ENCODE results near the gene CYP4F8. TPM values are rescaled to one million over a fixed set of nuclear protein-coding genes. Genes with fewer than 3 reads are reported as not detected.

CYP4F8 gene
- total RNA-seq, 2 experiments from 2014 or later: not detected

DNA sequence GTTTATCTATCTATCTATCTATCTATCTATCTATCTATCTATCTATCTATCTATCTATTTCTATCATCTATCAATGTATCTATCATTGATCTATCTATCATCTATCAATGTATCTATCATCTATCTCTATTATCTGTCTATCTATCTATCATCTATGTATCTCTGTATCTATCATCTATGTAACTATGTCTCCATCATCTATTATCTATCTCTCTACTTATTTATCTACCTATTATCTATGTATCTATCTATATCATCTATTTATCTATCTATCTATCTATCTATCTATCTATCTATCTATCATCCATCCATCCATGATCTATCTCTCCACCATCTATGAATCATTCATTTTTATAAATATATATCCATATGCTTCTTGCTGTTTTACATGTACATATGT is 41.4 kb downstream of the CYP4F8 start:
- H3K4me1 Mint-ChIP-seq (ENCODE audit: low read depth): no peaks in the 10 kb centered on the region
- no peaks in the 10 kb centered on the region for H3K9me3 Mint-ChIP-seq
- DNase-seq (no peak), ATAC-seq (ENCODE audit: poor library complexity) (no peak)
- POLR2A ChIA-PET: no interaction called here
- no peak overlapping the region for H3K27ac Mint-ChIP-seq
- Histone ChIP-seq H3K27me3 (ENCODE audit: control insufficient read depth in 1 of 2, insufficient read depth in 2 of 2, low read length in 2 of 2) (peaks cover 12 to 23% of the 10 kb centered on the region in 2 experiments), H3K4me1 (ENCODE audit: insufficient read depth, low read length) (no peaks in the 10 kb centered on the region), H3K9me3 (ENCODE audit: control insufficient read depth in 1 of 2, insufficient read depth in 1 of 2, low read length in 2 of 2) (peaks cover 0 to 15% of the 10 kb centered on the region in 2 experiments), H3K4me3 (ENCODE audit: low read length) (no peak overlapping the region), H3K27ac (ENCODE audit: low read depth in 1 of 2, low read length in 2 of 2) (no peak overlapping the region), H3K36me3 (ENCODE audit: insufficient read depth, low read length) (no peaks in the 10 kb centered on the region)
- H3K36me3 Mint-ChIP-seq (ENCODE audit: low read depth): no peaks in the 10 kb centered on the region
- intact Hi-C loops (cut with DNase I, micrococcal nuclease): no loop called here
- H3K4me3 Mint-ChIP-seq: no peak overlapping the region
- TF ChIP-seq, protein P1, sequence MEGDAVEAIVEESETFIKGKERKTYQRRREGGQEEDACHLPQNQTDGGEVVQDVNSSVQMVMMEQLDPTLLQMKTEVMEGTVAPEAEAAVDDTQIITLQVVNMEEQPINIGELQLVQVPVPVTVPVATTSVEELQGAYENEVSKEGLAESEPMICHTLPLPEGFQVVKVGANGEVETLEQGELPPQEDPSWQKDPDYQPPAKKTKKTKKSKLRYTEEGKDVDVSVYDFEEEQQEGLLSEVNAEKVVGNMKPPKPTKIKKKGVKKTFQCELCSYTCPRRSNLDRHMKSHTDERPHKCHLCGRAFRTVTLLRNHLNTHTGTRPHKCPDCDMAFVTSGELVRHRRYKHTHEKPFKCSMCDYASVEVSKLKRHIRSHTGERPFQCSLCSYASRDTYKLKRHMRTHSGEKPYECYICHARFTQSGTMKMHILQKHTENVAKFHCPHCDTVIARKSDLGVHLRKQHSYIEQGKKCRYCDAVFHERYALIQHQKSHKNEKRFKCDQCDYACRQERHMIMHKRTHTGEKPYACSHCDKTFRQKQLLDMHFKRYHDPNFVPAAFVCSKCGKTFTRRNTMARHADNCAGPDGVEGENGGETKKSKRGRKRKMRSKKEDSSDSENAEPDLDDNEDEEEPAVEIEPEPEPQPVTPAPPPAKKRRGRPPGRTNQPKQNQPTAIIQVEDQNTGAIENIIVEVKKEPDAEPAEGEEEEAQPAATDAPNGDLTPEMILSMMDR (IDR thresholded peaks at IDR 0.05): no peak
- CTCF ChIA-PET: no interaction called here
- peaks cover 65% of the 10 kb centered on the region for H3K27me3 Mint-ChIP-seq

DNA sequence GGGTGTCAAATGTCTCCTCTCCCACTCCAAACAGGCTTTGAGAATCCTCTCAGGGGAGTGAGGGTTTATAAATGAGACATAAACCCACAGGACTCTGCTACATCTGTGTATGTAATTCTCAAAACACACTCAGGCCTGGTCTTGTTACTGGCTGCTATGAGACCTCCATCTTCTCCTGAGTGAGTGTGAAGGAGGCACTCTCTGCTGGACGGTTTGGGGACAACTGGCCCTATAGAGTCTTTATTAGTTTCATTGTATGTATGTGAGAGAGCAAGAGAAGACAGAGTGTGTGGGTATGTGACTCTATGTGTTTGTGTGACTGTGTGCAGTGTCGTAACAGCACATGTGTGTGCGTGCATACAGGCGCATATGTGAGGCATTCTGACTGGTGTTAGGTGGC is 48.2 kb downstream of the CYP4F8 start:
- ATAC-seq (ENCODE audit: poor library complexity): no peak
- Mint-ChIP-seq H3K9me3 (no peaks in the 10 kb centered on the region), H3K36me3 (ENCODE audit: low read depth) (no peaks in the 10 kb centered on the region), H3K27me3 (peaks cover 35% of the 10 kb centered on the region), H3K4me3 (no peak overlapping the region), H3K27ac (no peak overlapping the region), H3K4me1 (ENCODE audit: low read depth) (no peaks in the 10 kb centered on the region)
- intact Hi-C loops (cut with DNase I, micrococcal nuclease): no loop called here
- Histone ChIP-seq H3K4me3 (ENCODE audit: low read length) (no peak overlapping the region), H3K36me3 (ENCODE audit: insufficient read depth, low read length) (no peaks in the 10 kb centered on the region), H3K4me1 (ENCODE audit: insufficient read depth, low read length) (no peaks in the 10 kb centered on the region), H3K27ac (ENCODE audit: low read depth in 1 of 2, low read length in 2 of 2) (no peak overlapping the region), H3K27me3 (ENCODE audit: control insufficient read depth in 1 of 2, insufficient read depth in 2 of 2, low read length in 2 of 2) (peaks cover 20 to 22% of the 10 kb centered on the region in 2 experiments), H3K9me3 (ENCODE audit: control insufficient read depth in 1 of 2, insufficient read depth in 1 of 2, low read length in 2 of 2) (peaks cover 0 to 20% of the 10 kb centered on the region in 2 experiments)
- ChIA-PET POLR2A (no interaction called here), CTCF (no interaction called here)
- no peak for DNase-seq
- TF ChIP-seq, protein P1 (IDR thresholded peaks at IDR 0.05): no peak

DNA sequence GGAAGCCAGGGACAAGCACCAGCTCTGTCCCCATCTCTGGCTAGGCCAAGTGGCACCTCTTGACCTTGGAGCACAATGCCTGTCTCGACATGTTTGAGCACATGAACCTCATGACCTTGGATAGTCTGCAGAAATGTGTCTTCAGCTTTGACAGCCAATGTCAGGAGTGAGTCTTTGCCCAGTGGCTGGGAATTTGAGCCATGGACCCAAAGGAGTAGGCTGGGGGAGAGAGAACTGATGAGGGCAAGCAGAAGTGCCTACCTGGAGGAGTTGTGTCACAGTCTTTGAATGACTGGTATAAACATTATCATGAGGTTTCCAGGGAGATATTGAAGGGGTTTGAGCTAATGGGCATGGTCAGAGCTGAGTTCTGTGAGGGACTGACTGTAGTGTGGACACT is 51.2 kb downstream of the CYP4F8 start:
- no peaks in the 10 kb centered on the region for H3K4me1 Mint-ChIP-seq (ENCODE audit: low read depth)
- H3K4me3 Mint-ChIP-seq: no peak overlapping the region
- Histone ChIP-seq H3K4me3 (ENCODE audit: low read length) (no peak overlapping the region), H3K27ac (ENCODE audit: low read depth in 1 of 2, low read length in 2 of 2) (no peak overlapping the region), H3K36me3 (ENCODE audit: insufficient read depth, low read length) (no peaks in the 10 kb centered on the region), H3K4me1 (ENCODE audit: insufficient read depth, low read length) (no peaks in the 10 kb centered on the region), H3K9me3 (ENCODE audit: control insufficient read depth in 1 of 2, insufficient read depth in 1 of 2, low read length in 2 of 2) (peaks cover 0 to 9% of the 10 kb centered on the region in 2 experiments), H3K27me3 (ENCODE audit: control insufficient read depth in 1 of 2, insufficient read depth in 2 of 2, low read length in 2 of 2) (peaks cover 17 to 18% of the 10 kb centered on the region in 2 experiments)
- intact Hi-C loops (cut with DNase I, micrococcal nuclease): no loop called here
- TF ChIP-seq, protein P1 (IDR thresholded peaks at IDR 0.05): no peak
- POLR2A ChIA-PET: no interaction called here
- H3K27ac Mint-ChIP-seq: no peak overlapping the region
- ATAC-seq (ENCODE audit: poor library complexity) (no peak), DNase-seq (no peak)
- CTCF ChIA-PET: no interaction called here
- no peaks in the 10 kb centered on the region for H3K36me3 Mint-ChIP-seq (ENCODE audit: low read depth)
- H3K27me3 Mint-ChIP-seq: peaks cover 26% of the 10 kb centered on the region
- H3K9me3 Mint-ChIP-seq: no peaks in the 10 kb centered on the region

Measured in CD4-positive, alpha-beta T cell (primary cell).